Activated T-cell treated with anti-CD3 and anti-CD28 coated beads, Interleukin-2, amount 50 U/mL, for 4 hours (primary cell): Measurements from ENCODE around the gene VWC2. TPM values are rescaled to one million over a fixed set of nuclear protein-coding genes. Genes with fewer than 3 reads are reported as not detected.
A peak's percentile ranks its signal among the peaks of the same experiment; 100 is the strongest.
"Not testable (repeated sequence)": the region's sequence is repeated elsewhere in the genome, so short reads cannot be mapped to it uniquely, and the experiment has no call there.

Experiments
- ATAC-seq, 2 donors: fragments of 200-7000 bp; cut with Tn5 transposase; one replicate each; pipeline ENCODE4 v1.10.0; 2021
- DNase-seq: peaks from one replicate; pipeline ENCODE4 v3.0.0-alpha.2; 2020
- H3K27me3 Mint-ChIP-seq: one replicate; pipeline ENCODE4 v1.8.0; 2021; ENCODE audit warnings: low read depth, mixed read lengths
- H3K36me3 Mint-ChIP-seq: one replicate; pipeline ENCODE4 v1.8.0; 2022; ENCODE audit warnings: mixed read lengths; ENCODE audit not compliant: insufficient read depth
- H3K4me1 Mint-ChIP-seq: one replicate; pipeline ENCODE4 v1.8.0; 2021; ENCODE audit warnings: low read depth, mixed read lengths
- H3K4me3 Mint-ChIP-seq: one replicate; pipeline ENCODE4 v1.8.0; 2021; ENCODE audit warnings: mild to moderate bottlenecking, moderate library complexity, mixed read lengths
- H3K9me3 Mint-ChIP-seq: one replicate; pipeline ENCODE4 v1.8.0; 2021; ENCODE audit warnings: mixed read lengths
- total RNA-seq, 3 donors: library from RNA; stranded (reverse); gene quantifications; one replicate each; pipeline ENCODE4 v1.2.1, GENCODE V29; 2021

VWC2 gene
- total RNA-seq, 3 donors from 2014 or later: not detected

DNA sequence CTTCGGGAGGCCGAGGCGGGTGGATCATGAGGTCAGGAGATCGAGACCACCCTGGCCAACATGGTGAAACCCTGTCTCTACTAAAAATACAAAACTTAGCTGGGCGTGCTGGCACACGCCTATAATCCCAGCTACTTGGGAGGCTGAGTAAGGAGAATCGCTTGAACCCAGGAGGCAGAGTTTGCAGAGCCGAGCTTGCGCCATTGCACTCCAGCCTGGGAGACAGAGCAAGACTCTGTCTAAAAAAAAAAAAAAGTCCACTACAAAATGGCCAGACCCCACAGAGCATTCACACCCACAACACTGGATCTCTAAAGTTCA lies 78.1 kb downstream of the VWC2 start:
- H3K36me3 Mint-ChIP-seq, H3K4me1 Mint-ChIP-seq, H3K9me3 Mint-ChIP-seq, DNase-seq, ATAC-seq, H3K27me3 Mint-ChIP-seq, H3K4me3 Mint-ChIP-seq: not testable (repeated sequence)

DNA sequence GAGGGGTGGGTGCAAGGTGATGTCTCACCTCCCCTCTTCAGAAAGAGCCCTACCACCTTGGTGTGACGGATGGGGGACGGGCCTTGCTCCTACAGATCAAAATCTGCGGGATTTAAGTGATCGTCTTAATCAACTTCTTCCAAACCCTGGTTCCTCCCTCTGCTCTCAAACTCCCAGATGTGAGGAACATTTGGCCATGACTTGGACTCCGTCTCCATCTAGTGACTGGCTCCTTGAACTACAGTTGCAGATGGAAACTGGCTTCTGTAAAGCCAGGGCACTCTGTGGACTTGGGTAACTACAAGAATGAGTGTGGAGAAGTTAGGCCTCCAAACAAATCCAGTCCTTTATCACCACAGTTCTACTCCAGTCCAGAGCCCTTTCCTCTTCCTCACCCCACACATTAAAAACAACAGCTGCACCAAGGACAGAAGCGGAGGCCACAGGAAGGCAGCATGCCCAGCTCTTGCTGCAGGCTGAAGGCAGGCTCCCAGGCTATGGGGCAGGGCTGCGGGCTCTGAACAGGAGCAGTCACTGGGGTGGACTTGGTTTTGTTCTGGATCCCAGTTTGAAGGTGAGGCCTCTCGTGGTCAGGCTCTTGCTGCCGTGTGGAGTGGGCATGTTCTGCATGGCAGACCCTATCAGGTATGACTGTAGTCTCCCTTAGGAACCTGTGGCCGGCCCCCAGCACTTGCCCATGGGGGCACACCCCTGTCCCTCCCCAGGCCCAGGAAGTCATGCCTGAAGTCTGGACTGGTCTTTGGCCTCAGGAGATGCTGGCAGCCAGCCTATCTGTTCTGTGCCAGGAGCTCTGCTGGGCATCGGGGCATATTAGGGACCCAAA lies 79.4 kb downstream of the VWC2 start:
- Mint-ChIP-seq H3K4me1 (no peaks in the 10 kb centered on the region), H3K9me3 (no peaks in the 10 kb centered on the region), H3K36me3 (no peaks in the 10 kb centered on the region), H3K4me3 (no peak overlapping the region), H3K27me3 (no peaks in the 10 kb centered on the region)
- DNase-seq (no peak), ATAC-seq (peak in 1 of 2 donors; percentile 14)

DNA sequence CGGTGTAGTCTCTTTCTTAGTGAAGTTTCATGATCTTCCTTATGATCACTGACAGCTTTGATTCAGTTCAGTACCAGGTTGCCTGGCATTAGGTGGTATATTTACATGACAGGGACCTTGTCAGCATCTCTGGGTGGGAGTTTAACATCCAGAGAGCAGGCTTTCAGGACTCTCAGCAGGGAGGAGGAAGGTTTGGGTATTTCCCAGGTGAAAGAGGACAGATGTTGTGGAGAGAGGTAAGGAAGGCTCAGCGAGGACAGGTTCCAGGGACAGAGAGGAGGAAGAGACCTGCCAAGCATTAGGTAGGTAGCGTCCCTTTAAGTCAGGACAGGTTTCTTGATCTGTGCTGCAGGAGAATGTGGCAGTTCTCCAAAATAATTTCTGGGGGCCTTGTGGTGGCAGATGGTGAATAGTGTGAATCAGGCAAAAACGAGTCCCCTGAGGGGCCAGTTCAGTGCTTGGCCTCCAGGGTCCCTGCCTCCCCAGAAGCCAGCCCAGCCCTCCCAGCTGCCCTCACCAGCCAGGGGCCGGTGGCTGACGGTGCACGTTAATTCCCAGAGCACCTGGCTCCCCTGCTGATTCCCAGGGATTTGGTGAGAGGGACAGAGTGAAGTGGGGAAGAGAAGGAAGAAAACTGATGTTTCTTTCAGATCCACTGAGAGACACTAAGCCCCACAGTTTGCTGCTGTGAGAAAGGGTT lies 82.0 kb downstream of the VWC2 start:
- no peaks in the 10 kb centered on the region for H3K27me3 Mint-ChIP-seq
- no peaks in the 10 kb centered on the region for H3K4me1 Mint-ChIP-seq
- no peaks in the 10 kb centered on the region for H3K36me3 Mint-ChIP-seq
- ATAC-seq: no peak
- H3K9me3 Mint-ChIP-seq: no peaks in the 10 kb centered on the region
- H3K4me3 Mint-ChIP-seq: no peak overlapping the region
- no peak for DNase-seq

DNA sequence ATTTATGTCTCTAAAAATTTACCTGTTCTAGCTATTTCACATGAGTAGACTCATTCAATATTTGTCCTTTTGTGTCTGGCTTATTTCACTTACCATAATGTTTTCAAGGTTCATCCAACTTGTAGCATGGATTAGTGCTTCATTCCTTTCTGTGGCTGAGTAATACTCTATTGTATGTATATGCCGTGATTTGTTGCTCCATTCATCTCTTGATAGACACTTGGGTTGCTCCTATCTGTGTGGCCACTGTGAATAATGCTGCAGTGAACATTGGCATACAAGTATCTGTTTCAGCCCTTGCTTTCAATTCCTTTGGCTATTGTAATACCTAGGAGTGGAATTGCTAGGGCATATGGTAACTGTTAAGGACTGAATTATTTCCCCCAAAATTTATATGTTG lies 86.9 kb downstream of the VWC2 start:
- DNase-seq (no peak), ATAC-seq (no peak)
- Mint-ChIP-seq H3K4me3 (no peak overlapping the region), H3K36me3 (no peaks in the 10 kb centered on the region), H3K4me1 (no peaks in the 10 kb centered on the region), H3K9me3 (no peaks in the 10 kb centered on the region), H3K27me3 (peaks cover 2% of the 10 kb centered on the region)

DNA sequence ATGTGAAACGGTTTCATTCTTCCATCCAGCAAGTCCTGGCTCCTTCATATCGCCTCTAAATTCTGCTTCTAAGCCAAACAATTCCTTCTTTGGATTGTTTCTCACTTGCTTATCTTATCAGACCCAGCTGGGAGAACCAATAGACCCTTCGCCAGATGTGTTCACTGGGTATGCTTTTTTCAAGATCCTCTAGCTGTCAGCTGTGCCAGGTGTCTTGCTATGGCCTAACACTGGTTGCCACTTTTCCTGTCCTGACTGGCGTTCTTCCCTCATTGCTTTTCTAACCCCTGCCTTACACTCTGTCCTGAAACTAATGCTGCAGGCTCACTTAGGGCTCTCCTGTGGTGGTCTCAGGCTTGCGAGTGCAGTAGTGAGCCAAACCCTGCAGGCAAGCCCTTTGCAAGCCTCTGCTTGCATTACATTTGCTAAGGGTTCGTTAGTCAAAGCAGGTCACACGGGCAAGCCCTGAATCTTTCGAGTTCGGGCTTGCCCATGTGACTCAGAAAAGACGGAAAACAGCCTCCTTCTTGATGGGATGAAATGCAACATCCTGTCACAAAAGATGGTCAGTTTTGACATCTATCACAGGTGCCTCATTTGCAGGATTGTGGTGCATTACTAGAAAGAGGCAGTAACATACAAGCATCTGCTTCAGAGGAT lies 92.8 kb downstream of the VWC2 start:
- Mint-ChIP-seq H3K9me3 (no peaks in the 10 kb centered on the region), H3K4me3 (no peak overlapping the region), H3K36me3 (no peaks in the 10 kb centered on the region), H3K4me1 (no peaks in the 10 kb centered on the region), H3K27me3 (peaks cover 5% of the 10 kb centered on the region)
- DNase-seq: no peak
- no peak for ATAC-seq

DNA sequence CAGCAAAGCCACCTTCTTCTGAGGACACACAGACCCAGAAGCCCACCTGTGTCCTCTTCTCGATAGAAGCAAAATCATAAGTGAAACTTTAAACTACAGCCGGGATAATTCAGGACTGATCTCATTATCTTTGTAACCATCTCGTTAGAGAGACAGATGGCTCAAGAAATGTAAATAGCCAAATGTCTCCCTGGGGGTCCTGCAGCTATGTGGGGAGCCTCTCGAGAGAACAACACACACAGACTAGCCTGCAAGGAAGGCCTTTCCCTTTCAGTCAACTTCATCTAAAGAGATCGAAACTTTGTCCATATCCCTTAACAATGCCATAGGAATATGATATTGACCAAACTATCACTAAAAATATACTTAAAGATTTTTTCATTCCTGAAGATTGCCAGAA lies 93.5 kb downstream of the VWC2 start:
- no peak for ATAC-seq
- H3K36me3 Mint-ChIP-seq: no peaks in the 10 kb centered on the region
- DNase-seq: no peak
- no peaks in the 10 kb centered on the region for H3K9me3 Mint-ChIP-seq
- H3K4me1 Mint-ChIP-seq: no peaks in the 10 kb centered on the region
- H3K27me3 Mint-ChIP-seq: peaks cover 5% of the 10 kb centered on the region
- no peak overlapping the region for H3K4me3 Mint-ChIP-seq

DNA sequence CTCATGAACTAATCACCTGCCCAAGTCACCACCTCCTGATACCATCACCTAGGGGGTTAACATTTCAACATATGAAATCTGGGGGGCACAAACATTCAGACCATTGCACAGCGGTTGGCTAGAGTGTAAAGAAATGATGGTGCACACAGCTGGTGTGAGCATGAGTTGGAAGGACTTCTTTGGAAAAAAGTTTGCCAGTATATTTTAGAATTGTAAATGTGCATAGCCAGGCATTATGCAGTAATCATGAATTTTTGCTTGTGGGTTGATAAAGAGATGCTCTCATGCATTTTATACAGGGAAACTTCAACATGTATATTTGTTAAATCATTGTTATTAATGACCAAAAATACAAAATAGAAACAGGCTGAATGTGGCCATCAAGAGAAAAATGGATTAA lies 100.0 kb downstream of the VWC2 start:
- H3K36me3 Mint-ChIP-seq: no peaks in the 10 kb centered on the region
- DNase-seq (no peak), ATAC-seq (no peak)
- no peak overlapping the region for H3K4me3 Mint-ChIP-seq
- H3K4me1 Mint-ChIP-seq: no peaks in the 10 kb centered on the region
- no peaks in the 10 kb centered on the region for H3K9me3 Mint-ChIP-seq
- peaks cover 3% of the 10 kb centered on the region for H3K27me3 Mint-ChIP-seq

DNA sequence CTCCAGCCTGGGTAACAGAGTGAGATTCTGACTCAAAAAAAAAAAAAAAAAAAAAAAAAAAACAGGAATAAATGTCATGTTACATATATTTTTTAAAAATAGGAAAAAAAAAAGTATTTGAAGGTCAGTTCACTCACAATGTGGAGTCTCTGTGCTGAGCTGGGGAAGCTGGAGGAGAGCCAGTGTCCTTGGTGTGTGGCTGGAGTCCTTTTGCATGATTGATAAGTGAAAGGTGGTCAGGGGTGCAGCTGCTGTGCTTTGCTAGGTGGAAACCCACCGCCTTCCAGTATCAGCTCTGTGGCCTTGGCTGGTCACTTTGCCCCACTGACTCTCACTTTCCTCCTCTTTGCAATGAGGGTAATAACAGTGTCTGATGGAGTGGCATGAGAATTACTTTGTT lies 101.9 kb downstream of the VWC2 start:
- no peak overlapping the region for H3K4me3 Mint-ChIP-seq
- DNase-seq (no peak), ATAC-seq (no peak)
- H3K9me3 Mint-ChIP-seq: no peaks in the 10 kb centered on the region
- H3K27me3 Mint-ChIP-seq: peaks cover 2% of the 10 kb centered on the region
- H3K36me3 Mint-ChIP-seq: no peaks in the 10 kb centered on the region
- no peaks in the 10 kb centered on the region for H3K4me1 Mint-ChIP-seq

DNA sequence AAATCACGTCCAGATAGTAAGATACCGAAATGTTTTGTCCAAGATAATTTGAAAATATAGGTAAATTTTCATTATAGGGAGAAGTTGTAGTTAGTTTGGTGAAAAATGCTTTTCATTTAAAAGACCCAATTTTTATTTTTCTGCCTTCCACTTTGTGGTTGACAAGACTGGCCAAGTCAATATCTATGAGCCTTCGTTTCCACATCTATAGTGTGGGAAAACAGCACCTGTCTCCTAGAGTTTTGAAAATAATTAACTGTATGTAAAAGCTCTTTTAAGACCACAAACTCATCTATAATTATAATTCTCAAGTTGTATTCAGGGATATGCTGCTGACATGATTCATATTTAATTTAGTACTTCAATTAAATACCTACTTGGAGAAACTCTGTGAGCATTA lies 102.8 kb downstream of the VWC2 start:
- Mint-ChIP-seq H3K4me1 (no peaks in the 10 kb centered on the region), H3K4me3 (no peak overlapping the region), H3K27me3 (peaks cover 2% of the 10 kb centered on the region), H3K36me3 (no peaks in the 10 kb centered on the region), H3K9me3 (no peaks in the 10 kb centered on the region)
- no peak for DNase-seq
- ATAC-seq: no peak

DNA sequence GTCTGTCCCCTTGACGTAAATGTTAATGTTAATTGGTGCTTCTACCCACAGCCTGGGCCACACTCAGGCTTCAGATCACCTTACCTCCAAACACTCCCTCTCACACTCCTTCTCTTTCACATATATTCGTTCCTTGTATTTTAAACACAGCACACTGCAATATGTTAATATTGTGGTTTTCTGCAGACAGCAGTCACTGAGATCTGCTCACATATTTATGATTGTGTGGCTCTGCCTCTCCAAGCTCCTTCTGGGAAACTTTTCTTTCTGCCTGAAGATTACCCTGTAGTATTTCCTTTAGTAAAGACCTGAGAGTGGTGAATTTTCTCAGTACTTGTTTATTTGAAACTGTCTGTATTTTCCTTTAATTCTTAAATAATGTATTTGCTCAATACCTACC lies 104.7 kb downstream of the VWC2 start:
- Mint-ChIP-seq H3K4me3 (no peak overlapping the region), H3K4me1 (no peaks in the 10 kb centered on the region), H3K27me3 (peaks cover 8% of the 10 kb centered on the region), H3K9me3 (no peaks in the 10 kb centered on the region), H3K36me3 (no peaks in the 10 kb centered on the region)
- no peak for ATAC-seq
- DNase-seq: no peak

DNA sequence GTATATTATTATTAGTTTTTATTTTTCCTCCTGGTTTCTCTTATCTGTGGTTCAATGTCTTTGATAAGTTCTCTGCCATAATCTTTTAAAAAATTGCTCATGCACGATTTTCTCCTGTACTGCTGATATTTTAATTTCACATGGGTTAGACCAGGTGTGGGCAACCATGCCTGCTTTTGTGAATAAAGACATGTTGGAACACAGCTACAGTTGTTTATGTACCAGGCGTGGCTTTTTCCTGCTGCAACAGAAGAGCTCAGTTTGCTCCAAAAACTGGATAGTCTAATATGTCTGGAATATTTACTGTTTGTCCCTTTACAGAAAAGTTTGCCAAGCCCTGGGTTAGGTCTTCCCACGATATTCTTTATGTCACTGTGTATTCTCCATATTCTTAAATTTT lies 105.2 kb downstream of the VWC2 start:
- DNase-seq: no peak
- Mint-ChIP-seq H3K9me3 (no peaks in the 10 kb centered on the region), H3K4me1 (no peaks in the 10 kb centered on the region), H3K27me3 (peaks cover 8% of the 10 kb centered on the region), H3K4me3 (no peak overlapping the region), H3K36me3 (no peaks in the 10 kb centered on the region)
- no peak for ATAC-seq

DNA sequence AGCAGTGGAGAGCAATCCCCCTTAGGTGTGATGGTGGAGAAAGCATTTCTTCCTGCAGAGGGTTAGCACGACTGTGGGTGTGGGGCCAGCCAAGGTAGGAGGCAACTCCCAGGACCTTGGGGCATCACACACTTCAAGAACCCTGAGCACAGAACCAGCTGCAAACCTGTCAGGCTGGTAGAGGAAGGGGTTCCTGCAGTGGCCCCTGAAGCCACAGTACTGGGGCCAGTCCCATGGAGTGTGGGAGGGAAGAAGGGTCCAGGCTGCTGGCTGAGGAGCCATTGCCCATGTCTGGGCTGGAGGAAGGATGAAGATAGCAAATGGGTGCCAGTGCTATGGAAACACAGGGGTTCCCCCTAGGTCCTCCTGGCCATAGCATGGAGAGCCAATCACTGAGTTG lies 110.5 kb downstream of the VWC2 start:
- H3K36me3 Mint-ChIP-seq: no peaks in the 10 kb centered on the region
- no peaks in the 10 kb centered on the region for H3K4me1 Mint-ChIP-seq
- no peaks in the 10 kb centered on the region for H3K9me3 Mint-ChIP-seq
- peaks cover 9% of the 10 kb centered on the region for H3K27me3 Mint-ChIP-seq
- ATAC-seq: no peak
- no peak overlapping the region for H3K4me3 Mint-ChIP-seq
- no peak for DNase-seq

DNA sequence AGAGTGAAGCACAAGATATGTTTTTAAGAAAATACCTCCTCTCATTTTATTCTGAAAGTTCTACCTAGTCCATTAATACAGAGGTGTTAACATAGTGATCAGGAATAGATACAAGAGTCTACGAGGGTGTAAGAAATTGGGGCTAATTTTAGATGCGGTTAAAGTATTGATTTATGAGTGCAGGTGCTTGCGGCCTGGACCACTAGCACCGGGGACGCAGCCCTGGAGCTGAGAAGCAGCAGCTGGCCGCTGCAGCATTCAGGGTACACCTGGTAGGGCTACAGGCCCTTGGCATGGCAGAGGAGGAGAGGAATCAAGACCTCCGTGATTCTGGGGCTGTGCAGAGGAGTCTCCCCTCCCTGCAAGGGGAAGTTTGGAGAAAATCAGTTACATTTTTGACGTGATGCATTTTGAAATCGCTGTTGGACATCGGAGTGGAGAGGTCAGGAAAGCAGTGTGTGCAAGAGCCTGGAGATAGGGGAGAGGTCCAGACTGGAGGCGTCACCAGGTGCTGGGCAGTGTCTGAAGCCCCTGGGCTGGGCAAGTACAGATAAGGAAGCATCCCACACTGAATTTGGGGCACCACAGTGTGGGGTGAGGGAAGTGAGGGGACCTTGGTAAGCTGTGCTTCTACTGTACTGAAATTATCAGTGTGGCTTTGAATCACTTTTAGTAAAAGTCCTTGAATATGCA lies 112.3 kb downstream of the VWC2 start:
- Mint-ChIP-seq H3K9me3 (no peaks in the 10 kb centered on the region), H3K4me3 (no peak overlapping the region), H3K36me3 (no peaks in the 10 kb centered on the region), H3K4me1 (no peaks in the 10 kb centered on the region), H3K27me3 (peaks cover 8% of the 10 kb centered on the region)
- no peak for DNase-seq
- no peak for ATAC-seq

DNA sequence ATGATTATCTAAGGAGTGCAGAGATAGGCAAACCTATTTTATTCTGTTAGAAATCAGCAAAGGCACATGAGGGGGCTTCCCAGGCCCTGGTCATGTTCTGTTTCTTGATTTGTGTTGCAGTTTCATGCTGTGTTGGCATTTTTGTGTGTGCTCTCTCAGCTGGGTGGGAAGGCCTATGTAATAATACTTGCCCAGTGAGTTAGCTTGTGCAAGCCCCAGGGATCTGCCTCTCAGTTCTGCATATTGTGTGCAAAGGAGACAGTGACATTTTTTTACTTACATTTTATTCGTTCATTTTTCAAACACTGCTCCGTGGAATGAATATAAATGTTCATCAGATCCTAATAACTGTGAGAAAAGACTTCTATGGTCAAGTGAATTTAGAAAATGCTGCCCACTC lies 119.0 kb downstream of the VWC2 start:
- no peak for DNase-seq
- Mint-ChIP-seq H3K4me3 (no peak overlapping the region), H3K9me3 (no peaks in the 10 kb centered on the region), H3K36me3 (no peaks in the 10 kb centered on the region), H3K27me3 (peaks cover 1% of the 10 kb centered on the region), H3K4me1 (no peaks in the 10 kb centered on the region)
- no peak for ATAC-seq
